GM12878 (cell line): Measurements from ENCODE around the gene MAGI2. TPM values are rescaled to one million over a fixed set of nuclear protein-coding genes. Genes with fewer than 3 reads are reported as not detected.

ENCODE experiments used
- ATAC-seq: fragments of 200-7000 bp; cut with Tn5 transposase; 3 replicates; pipeline ENCODE4 v1.9.1; 2020; ENCODE audit warnings: mild to moderate bottlenecking, moderate library complexity
- BruUV-seq: library from RNA; stranded (reverse); fragments of 400-500 nt; replicated peaks from 2 replicates; lab custom pipeline; 2021; lab: Mats Ljungman, UMichigan
- CTCF ChIA-PET: fragments of 300-600 bp; sonication (Branson Sonifier 250); formaldehyde crosslinking; extraction: SDS; loops from one replicate; lab custom pipeline; 2021; ENCODE audit warnings: inconsistent platforms; lab: Yijun Ruan, JAX
- POLR2A ChIA-PET: fragments of 350-600 bp; formaldehyde crosslinking; extraction: SDS; loops from one replicate; lab custom pipeline; 2021; ENCODE audit warnings: inconsistent platforms; lab: Charles Lee
- RAD21 ChIA-PET: fragments of 300-600 bp; sonication (Branson Sonifier 250); formaldehyde crosslinking; loops from one replicate; lab custom pipeline; 2023; ENCODE audit warnings: antibody characterized with exemption; ENCODE audit not compliant: unreplicated experiment; lab: Charles Lee
- SMC1A ChIA-PET: fragments of 300-600 bp; sonication (Branson Sonifier 250); formaldehyde crosslinking; loops from one replicate; lab custom pipeline; 2023; ENCODE audit not compliant: unreplicated experiment, uncharacterized antibody; lab: Charles Lee
- DNase-seq: peaks from one replicate; pipeline ENCODE4 v3.0.0-alpha.2; 2011; ENCODE audit warnings: low read depth, low spot score
- FAIRE-seq: peaks from 3 replicates; lab custom pipeline; 2011; peaks lifted over from hg19 to GRCh38; lab: Jason Lieb, UNC
- H2AFZ ChIP-seq: 2 replicates; pipeline ENCODE4 v1.6.0; 2011; ENCODE audit warnings: low read depth, low read length, control low read depth; ENCODE audit not compliant: control insufficient read depth
- H3K27ac ChIP-seq: 2 replicates; pipeline ENCODE4 v1.5.1; 2011; ENCODE audit warnings: control low read depth; ENCODE audit not compliant: control insufficient read depth, insufficient read depth
- H3K27me3 ChIP-seq, 2 experiments: replicated peaks in 1 of 2; 2 replicates each; pipeline versions ENCODE4 v1.6.0 to v1.6.1; 2011; ENCODE audit warnings: low read length in 1 of 2; ENCODE audit not compliant: control insufficient read depth in 2 of 2, insufficient read depth in 2 of 2
- H3K36me3 ChIP-seq, 2 experiments: 2 replicates each; pipeline ENCODE4 v1.5.1; 2011; ENCODE audit warnings: low read length in 1 of 2; ENCODE audit not compliant: control insufficient read depth in 2 of 2, insufficient read depth in 2 of 2
- H3K4me1 ChIP-seq: 2 replicates; pipeline ENCODE4 v1.6.1; 2011; ENCODE audit warnings: mild to moderate bottlenecking, low read length, moderate library complexity, mixed read lengths; ENCODE audit not compliant: control insufficient read depth, insufficient read depth
- H3K4me2 ChIP-seq: 2 replicates; pipeline ENCODE4 v1.6.0; 2011; ENCODE audit warnings: control low read depth; ENCODE audit not compliant: control insufficient read depth, insufficient read depth
- H3K4me3 ChIP-seq: fragments of 200-600 bp; sonication (generic); 2 replicates; pipeline ENCODE4 v1.5.1; 2016
- H3K79me2 ChIP-seq: 2 replicates; pipeline ENCODE4 v1.6.0; 2011; ENCODE audit warnings: low read length; ENCODE audit not compliant: control insufficient read depth, insufficient read depth
- H3K9ac ChIP-seq: 2 replicates; pipeline ENCODE4 v1.8.0; 2011; ENCODE audit warnings: low read length, control low read depth, mixed read lengths; ENCODE audit not compliant: control insufficient read depth, insufficient read depth
- H3K9me3 ChIP-seq: replicated peaks from 3 replicates; pipeline ENCODE4 v1.5.1; 2011; ENCODE audit warnings: mild to moderate bottlenecking, low read length; ENCODE audit not compliant: control insufficient read depth, insufficient read depth
- H4K20me1 ChIP-seq: 2 replicates; pipeline ENCODE4 v1.6.0; 2011; ENCODE audit not compliant: control insufficient read depth, insufficient read depth
- E4F1 ChIP-seq: fragments of 450-650 bp; IDR thresholded peaks from 2 replicates; pipeline ENCODE4 v1.6.1; 2018; ENCODE audit warnings: borderline replicate concordance, mild to moderate bottlenecking; ENCODE audit not compliant: partially characterized antibody
- HCFC1 ChIP-seq: fragments of 150-350 bp; IDR thresholded peaks from 2 replicates; pipeline ENCODE4 v1.6.1; 2014; ENCODE audit warnings: low read length
- PAX5 ChIP-seq: IDR thresholded peaks from 2 replicates; pipeline ENCODE4 v1.6.1; 2011; ENCODE audit warnings: low read depth, low read length, borderline replicate concordance
- SIN3A ChIP-seq: IDR thresholded peaks from 2 replicates; pipeline ENCODE4 v1.6.1; 2012; ENCODE audit warnings: low read depth, low read length, improper control_type of control experiment
- SPI1 ChIP-seq: IDR thresholded peaks from 2 replicates; pipeline ENCODE4 v1.6.1; 2011; ENCODE audit warnings: low read depth, mild to moderate bottlenecking, low read length, moderate library complexity, borderline replicate concordance; ENCODE audit not compliant: insufficient read depth
- TARDBP ChIP-seq: IDR thresholded peaks from 2 replicates; pipeline ENCODE4 v1.6.1; 2016; ENCODE audit warnings: borderline replicate concordance
- ZBED1 ChIP-seq: IDR thresholded peaks from 2 replicates; pipeline ENCODE4 v1.6.1; 2016; ENCODE audit warnings: borderline replicate concordance
- ZBTB33 ChIP-seq: fragments of 450-650 bp; IDR thresholded peaks from 2 replicates; pipeline ENCODE4 v1.6.1; 2017; ENCODE audit warnings: mild to moderate bottlenecking
- WGBS: methylation state at CpG from one replicate; pipeline ENCODE4 v1.1.6; 2016; ENCODE audit warnings: low lambda C conversion rate; ENCODE audit not compliant: insufficient replicate concordance, insufficient coverage; ENCODE audit errors: missing lambda C conversion rate; 5-methylcytosine and 5-hydroxymethylcytosine counted together
- in situ Hi-C: fragments of 300-500 bp; cut with MboI; formaldehyde crosslinking; loops from 9 replicates; pipeline ENCODE4 v1.14.3; 2018; ENCODE audit warnings: mixed read lengths
- intact Hi-C: fragments of 100-400 bp; cut with micrococcal nuclease; formaldehyde crosslinking; loops from one replicate; pipeline ENCODE4 v1.14.2; 2022; ENCODE audit not compliant: unreplicated experiment
- polyA plus RNA-seq, 11 experiments: library from polyadenylated mRNA; depleted of rRNA in 4 of 11; unstranded in 6 of 11; stranded (reverse) in 5 of 11; fragments of >200 nt; fragmentation: Nextera tagmentation in 4 of 11; fragmentation: Illumina TruSeq in 1 of 11; extraction: Ambion mirVana in 4 of 11; extraction: Trizol in 1 of 11; gene quantifications; 1 replicate in 1 of 11; 2 replicates in 10 of 11; pipeline versions ENCODE4 v1.2.1 to v1.2.3, GENCODE V29; 2011 to 2016; ENCODE audit warnings: inconsistent platforms in 2 of 11, missing spikeins in 2 of 11, low read depth in 1 of 11
- total RNA-seq, 4 experiments: library from RNA; depleted of rRNA in 3 of 4; stranded (reverse); fragments of >200 nt in 3 of 4; fragmentation: Illumina TruSeq in 1 of 4; extraction: Trizol in 1 of 4; gene quantifications; 2 replicates each; pipeline versions ENCODE4 v1.2.1 to v1.2.3, GENCODE V29; 2013 to 2021
- TF ChIP-seq, protein P1 (sequence below): fragments of 450-650 bp; formaldehyde crosslinking; IDR thresholded peaks from 2 replicates; pipeline ENCODE4 v1.4.0; 2022; ENCODE audit warnings: mild to moderate bottlenecking, moderate library complexity

The MAGI2 gene
- total and polyA plus RNA-seq, 10 of the 15 experiments (the other 5 are each of a cell fraction or from before 2014, with no cell fraction given), result 0.01 to 0.31 (median 0.05) TPM; not detected in 2

DNA sequence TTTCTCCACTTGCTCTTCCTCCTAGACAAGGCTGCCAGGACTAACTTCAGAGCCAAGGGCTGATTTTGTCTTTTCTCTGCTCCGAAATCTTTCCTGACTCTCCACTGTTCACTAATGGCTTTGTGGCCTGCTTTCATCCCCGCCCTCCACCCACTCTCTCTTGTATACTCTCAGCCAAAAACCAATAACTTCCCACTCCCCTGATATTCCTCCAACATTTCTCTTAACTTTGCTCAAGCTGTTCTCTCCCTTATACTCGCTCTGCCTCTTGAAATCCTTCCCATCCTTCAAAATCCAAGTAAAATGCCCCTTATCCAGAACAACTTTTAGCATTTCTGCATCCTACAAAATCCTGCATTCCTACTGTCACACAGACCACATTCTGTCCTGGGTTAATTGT is 1440.1 kb downstream of the MAGI2 start:
- no peaks in the 10 kb centered on the region for H3K9me3 ChIP-seq
- FAIRE-seq (no peak), DNase-seq (no peak), ATAC-seq (no peak)
- no peak for TF ChIP-seq TARDBP
- no peak for TF ChIP-seq E4F1
- no peak for TF ChIP-seq ZBED1
- TF ChIP-seq HCFC1, result no peak
- no peak for TF ChIP-seq PAX5
- no peak for TF ChIP-seq ZBTB33
- TF ChIP-seq, protein P1, sequence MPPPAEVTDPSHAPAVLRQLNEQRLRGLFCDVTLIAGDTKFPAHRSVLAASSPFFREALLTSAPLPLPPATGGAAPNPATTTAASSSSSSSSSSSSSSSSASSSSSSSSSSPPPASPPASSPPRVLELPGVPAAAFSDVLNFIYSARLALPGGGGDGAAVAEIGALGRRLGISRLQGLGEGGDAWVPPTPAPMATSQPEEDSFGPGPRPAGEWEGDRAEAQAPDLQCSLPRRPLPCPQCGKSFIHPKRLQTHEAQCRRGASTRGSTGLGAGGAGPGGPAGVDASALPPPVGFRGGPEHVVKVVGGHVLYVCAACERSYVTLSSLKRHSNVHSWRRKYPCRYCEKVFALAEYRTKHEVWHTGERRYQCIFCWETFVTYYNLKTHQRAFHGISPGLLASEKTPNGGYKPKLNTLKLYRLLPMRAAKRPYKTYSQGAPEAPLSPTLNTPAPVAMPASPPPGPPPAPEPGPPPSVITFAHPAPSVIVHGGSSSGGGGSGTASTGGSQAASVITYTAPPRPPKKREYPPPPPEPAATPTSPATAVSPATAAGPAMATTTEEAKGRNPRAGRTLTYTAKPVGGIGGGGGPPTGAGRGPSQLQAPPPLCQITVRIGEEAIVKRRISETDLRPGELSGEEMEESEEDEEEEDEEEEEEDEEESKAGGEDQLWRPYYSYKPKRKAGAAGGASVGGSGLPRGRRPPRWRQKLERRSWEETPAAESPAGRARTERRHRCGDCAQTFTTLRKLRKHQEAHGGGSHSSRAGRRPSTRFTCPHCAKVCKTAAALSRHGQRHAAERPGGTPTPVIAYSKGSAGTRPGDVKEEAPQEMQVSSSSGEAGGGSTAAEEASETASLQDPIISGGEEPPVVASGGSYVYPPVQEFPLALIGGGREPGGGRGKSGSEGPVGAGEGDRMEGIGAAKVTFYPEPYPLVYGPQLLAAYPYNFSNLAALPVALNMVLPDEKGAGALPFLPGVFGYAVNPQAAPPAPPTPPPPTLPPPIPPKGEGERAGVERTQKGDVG (CRISPR knock-in tag), result no peak
- no peak for TF ChIP-seq SIN3A
- no peak for TF ChIP-seq SPI1
- in situ Hi-C loops, result no loop called here
- H4K20me1 ChIP-seq, result no peaks in the 10 kb centered on the region
- intact Hi-C loops, result no loop called here
- no peak overlapping the region for H2AFZ ChIP-seq
- RAD21 ChIA-PET, result no interaction called here
- no peaks in the 10 kb centered on the region for H3K4me1 ChIP-seq
- no peaks in the 10 kb centered on the region for H3K79me2 ChIP-seq
- no peak overlapping the region for H3K4me2 ChIP-seq
- 3% methylated on average over 3 of the region's 3 CpGs for WGBS
- no peak overlapping the region for H3K4me3 ChIP-seq
- H3K27me3 ChIP-seq, result peaks cover 0 to 4% of the 10 kb centered on the region in 2 experiments; a peak in 1 of 4 replicates
- H3K27ac ChIP-seq, result no peak overlapping the region
- no peaks in the 10 kb centered on the region for H3K36me3 ChIP-seq
- CTCF ChIA-PET, result interaction anchor here (0.6 to 1.4 kb wide), 3 partner anchors 27 to 362 kb away, joined by 3 to 4 read pairs (median 3); no protein-coding TSS in a partner anchor
- BruUV-seq, result no TSS peak
- POLR2A ChIA-PET, result no interaction called here
- no peak overlapping the region for H3K9ac ChIP-seq
- SMC1A ChIA-PET, result no interaction called here
